ENCODE data around the gene EIF2S3B.

DNA sequence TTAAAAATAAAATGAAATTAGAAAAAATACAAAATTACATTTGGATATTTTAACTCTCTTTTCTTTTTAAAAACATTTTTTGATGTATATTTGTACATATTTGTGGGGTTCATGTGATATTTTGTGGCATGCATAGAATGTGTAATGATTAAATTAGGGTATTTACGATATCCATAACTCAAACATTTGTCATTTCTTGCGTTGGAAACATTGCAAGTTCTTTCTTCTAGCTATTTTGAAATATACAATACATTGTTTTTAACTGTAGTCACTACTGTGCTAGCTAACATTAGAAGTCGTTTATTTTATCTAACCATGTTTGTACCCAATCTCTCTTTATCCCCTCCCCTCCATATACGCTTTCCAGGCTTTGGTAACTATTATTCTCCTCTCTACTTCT, 13.9 kb upstream of the EIF2S3B start:
- TF ChIP-seq EZH2 (IDR thresholded peaks at IDR 0.05; ENCODE audit: insufficient read depth, poor library complexity, severe bottlenecking) (no peak), EZH2phosphoT487 (IDR thresholded peaks at IDR 0.05; ENCODE audit: insufficient read depth, low read depth) (no peak)
